ENCODE data around the gene MKI67. TPM values are rescaled to one million over a fixed set of nuclear protein-coding genes. Genes with fewer than 3 reads are reported as not detected.

MKI67 gene
- total and polyA plus RNA-seq, 10 of the 15 experiments (the other 5 are each of a cell fraction or from before 2014, with no cell fraction given): 22.3 to 183 (median 82.9) TPM

- TF ChIP-seq IKZF1 (conservative IDR thresholded peaks at IDR 0.05) (no peak), BMI1 (IDR thresholded peaks at IDR 0.05; ENCODE audit: borderline replicate concordance) (no peak), NFXL1 (IDR thresholded peaks at IDR 0.05; ENCODE audit: borderline replicate concordance) (no peak), CBFB (IDR thresholded peaks at IDR 0.05; ENCODE audit: low read depth) (no peak), FOXK2 (IDR thresholded peaks at IDR 0.05) (no peak), CTCF (IDR thresholded peaks at IDR 0.05 in 2 of 3, conservative IDR thresholded peaks at IDR 0.05 in 1 of 3; ENCODE audit: control insufficient read depth in 2 of 3, extremely low read depth in 1 of 3, insufficient read depth in 1 of 3, low read depth in 3 of 3, low read length in 3 of 3) (no peak), PAX5 (IDR thresholded peaks at IDR 0.05; ENCODE audit: borderline replicate concordance, low read depth, low read length) (no peak), KAT2A (conservative IDR thresholded peaks at IDR 0.05; ENCODE audit: control insufficient read depth, low read depth, low read length) (no peak), ZBTB33 (IDR thresholded peaks at IDR 0.05) (no peak), KDM1A (IDR thresholded peaks at IDR 0.05; ENCODE audit: borderline replicate concordance) (no peak)
- TF ChIP-seq, protein P1, sequence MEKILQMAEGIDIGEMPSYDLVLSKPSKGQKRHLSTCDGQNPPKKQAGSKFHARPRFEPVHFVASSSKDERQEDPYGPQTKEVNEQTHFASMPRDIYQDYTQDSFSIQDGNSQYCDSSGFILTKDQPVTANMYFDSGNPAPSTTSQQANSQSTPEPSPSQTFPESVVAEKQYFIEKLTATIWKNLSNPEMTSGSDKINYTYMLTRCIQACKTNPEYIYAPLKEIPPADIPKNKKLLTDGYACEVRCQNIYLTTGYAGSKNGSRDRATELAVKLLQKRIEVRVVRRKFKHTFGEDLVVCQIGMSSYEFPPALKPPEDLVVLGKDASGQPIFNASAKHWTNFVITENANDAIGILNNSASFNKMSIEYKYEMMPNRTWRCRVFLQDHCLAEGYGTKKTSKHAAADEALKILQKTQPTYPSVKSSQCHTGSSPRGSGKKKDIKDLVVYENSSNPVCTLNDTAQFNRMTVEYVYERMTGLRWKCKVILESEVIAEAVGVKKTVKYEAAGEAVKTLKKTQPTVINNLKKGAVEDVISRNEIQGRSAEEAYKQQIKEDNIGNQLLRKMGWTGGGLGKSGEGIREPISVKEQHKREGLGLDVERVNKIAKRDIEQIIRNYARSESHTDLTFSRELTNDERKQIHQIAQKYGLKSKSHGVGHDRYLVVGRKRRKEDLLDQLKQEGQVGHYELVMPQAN (conservative IDR thresholded peaks at IDR 0.05): no peak
- TF ChIP-seq, protein P2, sequence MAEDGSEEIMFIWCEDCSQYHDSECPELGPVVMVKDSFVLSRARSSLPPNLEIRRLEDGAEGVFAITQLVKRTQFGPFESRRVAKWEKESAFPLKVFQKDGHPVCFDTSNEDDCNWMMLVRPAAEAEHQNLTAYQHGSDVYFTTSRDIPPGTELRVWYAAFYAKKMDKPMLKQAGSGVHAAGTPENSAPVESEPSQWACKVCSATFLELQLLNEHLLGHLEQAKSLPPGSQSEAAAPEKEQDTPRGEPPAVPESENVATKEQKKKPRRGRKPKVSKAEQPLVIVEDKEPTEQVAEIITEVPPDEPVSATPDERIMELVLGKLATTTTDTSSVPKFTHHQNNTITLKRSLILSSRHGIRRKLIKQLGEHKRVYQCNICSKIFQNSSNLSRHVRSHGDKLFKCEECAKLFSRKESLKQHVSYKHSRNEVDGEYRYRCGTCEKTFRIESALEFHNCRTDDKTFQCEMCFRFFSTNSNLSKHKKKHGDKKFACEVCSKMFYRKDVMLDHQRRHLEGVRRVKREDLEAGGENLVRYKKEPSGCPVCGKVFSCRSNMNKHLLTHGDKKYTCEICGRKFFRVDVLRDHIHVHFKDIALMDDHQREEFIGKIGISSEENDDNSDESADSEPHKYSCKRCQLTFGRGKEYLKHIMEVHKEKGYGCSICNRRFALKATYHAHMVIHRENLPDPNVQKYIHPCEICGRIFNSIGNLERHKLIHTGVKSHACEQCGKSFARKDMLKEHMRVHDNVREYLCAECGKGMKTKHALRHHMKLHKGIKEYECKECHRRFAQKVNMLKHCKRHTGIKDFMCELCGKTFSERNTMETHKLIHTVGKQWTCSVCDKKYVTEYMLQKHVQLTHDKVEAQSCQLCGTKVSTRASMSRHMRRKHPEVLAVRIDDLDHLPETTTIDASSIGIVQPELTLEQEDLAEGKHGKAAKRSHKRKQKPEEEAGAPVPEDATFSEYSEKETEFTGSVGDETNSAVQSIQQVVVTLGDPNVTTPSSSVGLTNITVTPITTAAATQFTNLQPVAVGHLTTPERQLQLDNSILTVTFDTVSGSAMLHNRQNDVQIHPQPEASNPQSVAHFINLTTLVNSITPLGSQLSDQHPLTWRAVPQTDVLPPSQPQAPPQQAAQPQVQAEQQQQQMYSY (CRISPR knock-in tag; IDR thresholded peaks at IDR 0.05): no peak
Observed at GRCh38 chr10:128166151-128166550, 39.9 kb upstream of the MKI67 start (continued).
